D721Med (cell line): ENCODE measurements around the gene KLHDC8B.

ENCODE experiments used
- DNase-seq: peaks from one replicate; pipeline ENCODE4 v3.0.0; 2011; ENCODE audit warnings: low spot score; ENCODE audit not compliant: insufficient read length
- FAIRE-seq: peaks from 2 replicates; lab custom pipeline; 2011; peaks lifted over from hg19 to GRCh38; lab: Jason Lieb, UNC
- CTCF ChIP-seq: IDR thresholded peaks from 2 replicates; pipeline ENCODE4 v1.5.1; 2012; ENCODE audit warnings: mild to moderate bottlenecking, control low read depth; ENCODE audit not compliant: insufficient read depth; ENCODE audit errors: missing control alignments

KLHDC8B gene

GRCh38 chr3:49164983-49165720, 6.2 kb upstream of the KLHDC8B start:
- FAIRE-seq = peak; percentile 71
- TF ChIP-seq CTCF = no peak
- DNase-seq = peak; percentile 92

DNA sequence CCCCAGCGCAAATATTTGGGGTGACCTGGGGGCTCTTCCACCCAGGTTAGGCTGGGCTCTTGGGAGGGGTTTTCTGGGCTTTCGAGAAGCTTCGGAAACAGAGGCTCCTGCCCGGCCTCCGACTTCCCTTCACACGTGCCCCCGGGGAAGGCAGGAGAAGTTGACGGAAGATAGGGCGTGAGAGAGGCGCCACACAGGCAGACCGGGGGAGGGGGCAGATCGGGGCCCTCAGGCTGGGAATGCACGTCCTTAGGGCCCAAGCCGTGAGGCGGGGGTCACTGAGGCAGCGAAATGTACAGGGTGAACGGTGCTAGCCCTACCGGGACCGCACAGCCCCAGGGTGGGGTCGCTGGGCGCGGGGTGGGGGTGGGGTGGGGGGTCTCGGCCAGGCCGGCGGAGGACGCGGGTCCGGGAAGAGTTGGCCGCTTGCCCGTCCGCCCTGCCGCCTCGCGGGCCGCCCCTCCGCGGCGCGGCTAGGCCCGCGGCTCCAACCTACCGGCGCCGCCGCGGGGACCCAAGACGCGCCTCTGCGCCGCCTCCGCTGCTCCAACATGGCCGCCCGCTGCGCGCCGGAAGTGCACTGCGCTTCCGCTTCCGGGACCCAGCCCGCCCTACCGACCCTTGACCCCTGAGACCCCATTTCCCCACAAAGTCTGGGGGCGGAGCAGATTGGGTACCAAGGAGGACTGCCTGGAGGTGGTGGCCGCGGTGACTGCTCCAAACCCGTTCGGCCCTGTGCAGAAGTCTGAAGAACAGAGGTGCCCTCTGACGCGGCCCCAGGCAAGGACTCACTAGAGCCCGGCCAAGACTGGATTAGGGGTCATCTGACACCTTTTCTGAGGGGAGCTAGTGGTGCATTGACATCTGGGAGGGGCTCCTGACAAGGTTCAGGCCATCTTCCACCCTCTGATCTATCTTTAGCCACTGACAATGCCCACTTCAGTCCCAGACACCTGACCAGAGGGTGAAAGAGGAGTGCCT, 5.3 kb upstream of the KLHDC8B start, which contains the start of gene CCDC71:
TSS of gene CCDC71 (minus strand) at position 561 of the 981 bp plus-strand sequence. CDS start 2,123 bp downstream, outside the sequence.
- no peak for FAIRE-seq
- no peak for TF ChIP-seq CTCF
- DNase-seq = peak; percentile 96

DNA sequence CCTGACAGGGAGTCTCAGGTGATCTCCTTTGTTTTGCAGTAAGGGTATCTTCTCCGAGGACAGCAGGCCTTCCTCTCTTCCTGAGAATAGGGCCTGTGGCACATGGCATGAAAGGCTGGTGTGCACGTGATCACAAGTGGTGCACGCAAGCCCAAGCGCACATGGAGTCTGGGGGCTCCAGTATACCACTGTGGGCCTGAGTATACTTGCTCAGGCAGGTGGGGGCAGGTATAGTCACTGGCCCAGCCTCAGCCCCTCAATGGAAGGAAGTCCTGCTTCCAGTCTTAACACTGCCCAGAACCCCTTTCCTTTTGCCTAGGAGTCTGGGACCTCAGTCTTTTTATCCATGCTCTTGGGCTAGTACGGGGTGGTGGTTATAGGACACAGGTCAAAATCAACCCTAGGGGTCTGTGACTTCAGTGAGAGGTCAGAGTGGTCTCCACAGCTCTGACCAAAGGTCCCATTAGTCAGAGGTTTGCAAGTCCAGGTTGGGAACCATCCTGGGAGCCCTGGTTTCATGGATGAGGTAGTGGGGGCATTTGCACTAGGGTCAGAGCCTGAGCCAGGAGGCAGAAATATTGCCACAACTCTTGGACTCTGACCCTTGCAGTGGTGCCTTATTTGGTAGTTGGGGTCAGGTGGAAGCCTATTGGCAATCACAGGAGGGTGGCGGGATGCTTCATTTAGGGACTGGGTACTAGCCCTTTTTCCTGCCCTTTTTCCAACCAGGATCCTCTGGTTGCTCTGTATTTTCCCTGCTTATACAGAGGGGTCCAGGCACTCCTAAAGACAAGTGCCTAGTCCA, 4.4 kb upstream of the KLHDC8B start:
- DNase-seq = no peak
- no peak for TF ChIP-seq CTCF
- FAIRE-seq = no peak

GRCh38 chr3:49170744-49171118, 667 bp upstream of the KLHDC8B start:
- TF ChIP-seq CTCF = no peak
- FAIRE-seq (no peak), DNase-seq (no peak)

DNA sequence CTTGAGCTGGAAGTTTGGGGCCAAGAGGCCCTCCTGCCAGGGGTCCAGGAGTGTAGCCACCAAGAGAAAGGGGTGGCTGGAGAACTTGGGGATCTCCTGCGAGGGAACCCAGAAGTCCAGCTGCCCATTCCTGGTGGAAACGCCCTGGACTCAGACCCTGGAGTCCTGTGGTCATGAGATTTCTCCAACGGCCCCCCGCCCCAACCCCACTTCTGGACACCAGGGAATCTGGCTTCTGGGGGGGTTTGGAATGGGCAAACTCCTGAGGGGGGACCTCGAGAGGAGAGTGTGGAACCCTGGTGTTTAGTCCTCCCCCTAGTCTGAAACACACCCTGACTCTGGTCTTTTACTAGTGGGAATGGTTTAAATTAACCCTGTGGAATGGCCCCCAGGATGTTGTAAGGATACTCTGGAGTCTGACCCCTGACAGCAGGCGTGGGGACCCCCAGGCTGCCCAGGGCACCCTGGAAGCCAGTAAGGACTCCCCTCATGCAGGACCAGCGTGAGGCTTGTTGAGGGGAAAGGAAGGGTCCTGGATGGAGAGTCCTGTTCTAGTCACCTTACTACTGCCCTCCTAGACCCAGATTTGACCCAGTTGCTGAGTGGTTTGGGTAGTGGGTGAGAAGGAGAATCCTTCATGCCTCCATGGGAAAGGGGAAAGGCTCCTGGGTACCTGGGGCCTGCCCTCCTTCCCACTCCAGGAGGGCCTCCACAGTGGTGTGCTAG, 540 bp downstream of the KLHDC8B start:
- FAIRE-seq (no peak), DNase-seq (no peak)
- TF ChIP-seq CTCF = no peak

DNA sequence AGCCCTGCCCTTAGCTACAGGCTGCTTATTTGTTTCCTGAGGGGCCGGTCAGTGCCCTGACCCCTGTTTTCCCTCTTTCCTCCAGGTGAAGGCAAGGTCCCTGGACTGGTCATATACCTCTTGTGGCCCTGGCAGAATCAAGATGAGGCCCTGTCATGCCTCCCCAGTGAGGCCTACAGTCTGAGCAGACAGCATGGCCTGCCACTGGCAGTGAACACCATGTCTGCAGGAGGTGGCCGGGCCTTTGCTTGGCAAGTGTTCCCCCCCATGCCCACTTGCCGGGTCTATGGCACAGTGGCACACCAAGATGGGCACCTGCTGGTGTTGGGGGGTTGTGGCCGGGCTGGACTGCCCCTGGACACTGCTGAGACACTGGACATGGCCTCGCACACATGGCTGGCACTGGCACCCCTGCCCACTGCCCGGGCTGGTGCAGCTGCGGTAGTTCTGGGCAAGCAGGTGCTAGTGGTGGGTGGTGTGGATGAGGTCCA, 1.2 kb downstream of the KLHDC8B start:
- no peak for TF ChIP-seq CTCF
- no peak for DNase-seq
- no peak for FAIRE-seq
